HG03469 (cell line): ENCODE data around the gene TGFB1I1.
"Not testable (repeated sequence)": the region's sequence is repeated elsewhere in the genome, so short reads cannot be mapped to it uniquely, and the experiment has no call there.

Experiments
- ATAC-seq: cut with Tn5 transposase; IDR thresholded peaks from one replicate; pipeline ENCODE4 v1.9.1; 2021; ENCODE audit warnings: mild to moderate bottlenecking, moderate library complexity, moderate number of reproducible peaks; ENCODE audit not compliant: unreplicated experiment

TGFB1I1 gene

GRCh38 chr16:31471875-31472708, at the start of gene TGFB1I1:
Gene TGFB1I1, plus strand, starts transcription at chr16:31472152. Its CDS starts 37 bp downstream, at chr16:31472189.
- no peak for ATAC-seq

GRCh38 chr16:31423241-31423640, 48.7 kb upstream of the TGFB1I1 start:
- ATAC-seq, result no peak

- no peak for ATAC-seq
These were observed 48.2 kb upstream of the TGFB1I1 start for GRCh38 chr16:31423801-31424200.

GRCh38 chr16:31427441-31428278, 44.3 kb upstream of the TGFB1I1 start:
- ATAC-seq, result no peak

GRCh38 chr16:31428279-31428597, 43.7 kb upstream of the TGFB1I1 start, which contains the start of gene COX6A2:
Gene COX6A2, minus strand, starts transcription at chr16:31428360. Its CDS starts 35 bp downstream, at chr16:31428325.
- no peak for ATAC-seq

GRCh38 chr16:31428638-31429247, 43.2 kb upstream of the TGFB1I1 start:
- no peak for ATAC-seq

- ATAC-seq, result no peak
These were observed 42.6 kb upstream of the TGFB1I1 start for GRCh38 chr16:31429314-31429713.

- ATAC-seq, result no peak
These were observed 42.2 kb upstream of the TGFB1I1 start for GRCh38 chr16:31429796-31430195.

GRCh38 chr16:31430380-31431052, 41.4 kb upstream of the TGFB1I1 start:
- ATAC-seq, result no peak

- no peak for ATAC-seq
These were observed 36.4 kb upstream of the TGFB1I1 start for GRCh38 chr16:31435341-31436220.

GRCh38 chr16:31436221-31437045, 35.5 kb upstream of the TGFB1I1 start:
- ATAC-seq, result no peak

- no peak for ATAC-seq
These were observed 33.5 kb upstream of the TGFB1I1 start for GRCh38 chr16:31438414-31438813.

- not testable (repeated sequence) for ATAC-seq
These were observed 32.9 kb upstream of the TGFB1I1 start for GRCh38 chr16:31439023-31439422.

- no peak for ATAC-seq
These were observed 32.4 kb upstream of the TGFB1I1 start for GRCh38 chr16:31439519-31439918.

GRCh38 chr16:31440516-31441184, 31.3 kb upstream of the TGFB1I1 start:
- no peak for ATAC-seq

- no peak for ATAC-seq
These were observed 30.0 kb upstream of the TGFB1I1 start for GRCh38 chr16:31441956-31442355.

GRCh38 chr16:31445931-31446330, 26.0 kb upstream of the TGFB1I1 start:
- not testable (repeated sequence) for ATAC-seq

- ATAC-seq, result no peak
These were observed 20.8 kb upstream of the TGFB1I1 start for GRCh38 chr16:31451201-31451600.
